A673 (cell line): ENCODE measurements around the gene SRPX.

Source experiments
- EZH2 ChIP-seq: fragments of 200-600 bp; sonication (generic); IDR thresholded peaks from 2 replicates; pipeline ENCODE4 v1.6.1; 2017; ENCODE audit warnings: borderline replicate concordance, low read depth, mild to moderate bottlenecking, mixed read lengths, antibody characterized with exemption, low read length; ENCODE audit not compliant: poor library complexity, severe bottlenecking
- TF ChIP-seq, protein P1 (sequence below): fragments of 300-800, 200-600 bp; sonication (generic); conservative IDR thresholded peaks from 2 replicates; pipeline ENCODE4 v1.5.1; 2017; ENCODE audit warnings: low read depth, mild to moderate bottlenecking, antibody characterized with exemption, low read length, moderate library complexity, mixed read lengths

DNA sequence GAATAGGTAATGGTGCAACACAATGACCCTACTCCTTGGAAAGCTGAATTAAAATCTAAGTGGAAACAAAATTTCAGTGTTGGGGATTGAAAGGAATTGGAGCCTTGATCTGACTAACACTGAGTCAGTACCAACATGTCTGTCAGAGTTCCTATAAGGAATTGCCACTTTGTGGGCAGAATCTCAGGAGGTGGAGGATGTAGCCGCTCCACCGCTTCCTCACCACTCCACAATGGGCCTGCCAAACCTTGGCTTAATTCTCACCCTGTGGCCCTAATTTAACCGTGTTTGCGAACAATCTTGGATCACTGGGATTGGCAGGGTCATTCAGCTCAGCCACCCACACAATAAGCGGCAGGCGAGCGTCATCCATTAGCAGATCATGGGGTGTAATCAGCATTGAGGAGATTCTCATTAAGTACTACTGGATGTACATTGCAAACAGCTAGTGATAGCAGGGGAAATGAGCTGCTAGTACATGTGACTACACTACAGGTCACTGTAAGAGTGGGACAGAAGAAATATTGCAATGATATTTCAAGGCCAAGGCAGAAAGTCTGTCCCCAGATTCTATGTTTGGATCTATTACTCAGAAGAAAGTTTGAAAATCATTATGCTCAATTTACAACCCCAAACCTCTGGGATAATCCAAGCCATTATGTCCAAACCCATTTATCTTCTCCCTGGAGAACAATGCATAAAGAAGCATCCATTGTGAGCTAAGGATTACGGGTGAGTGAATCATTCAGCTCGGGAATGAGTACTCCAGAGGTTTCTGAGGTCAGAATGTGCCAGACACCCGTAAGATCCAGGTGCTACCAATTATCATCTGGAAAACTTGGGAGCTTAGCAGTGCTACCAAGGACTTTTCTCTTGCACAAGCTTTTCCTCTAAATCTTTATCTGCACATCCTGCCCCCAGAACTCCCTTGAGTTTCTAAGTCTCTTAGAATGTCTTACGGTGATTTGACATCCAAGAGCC, 5.8 kb downstream of the SRPX start:
- TF ChIP-seq, protein P1, sequence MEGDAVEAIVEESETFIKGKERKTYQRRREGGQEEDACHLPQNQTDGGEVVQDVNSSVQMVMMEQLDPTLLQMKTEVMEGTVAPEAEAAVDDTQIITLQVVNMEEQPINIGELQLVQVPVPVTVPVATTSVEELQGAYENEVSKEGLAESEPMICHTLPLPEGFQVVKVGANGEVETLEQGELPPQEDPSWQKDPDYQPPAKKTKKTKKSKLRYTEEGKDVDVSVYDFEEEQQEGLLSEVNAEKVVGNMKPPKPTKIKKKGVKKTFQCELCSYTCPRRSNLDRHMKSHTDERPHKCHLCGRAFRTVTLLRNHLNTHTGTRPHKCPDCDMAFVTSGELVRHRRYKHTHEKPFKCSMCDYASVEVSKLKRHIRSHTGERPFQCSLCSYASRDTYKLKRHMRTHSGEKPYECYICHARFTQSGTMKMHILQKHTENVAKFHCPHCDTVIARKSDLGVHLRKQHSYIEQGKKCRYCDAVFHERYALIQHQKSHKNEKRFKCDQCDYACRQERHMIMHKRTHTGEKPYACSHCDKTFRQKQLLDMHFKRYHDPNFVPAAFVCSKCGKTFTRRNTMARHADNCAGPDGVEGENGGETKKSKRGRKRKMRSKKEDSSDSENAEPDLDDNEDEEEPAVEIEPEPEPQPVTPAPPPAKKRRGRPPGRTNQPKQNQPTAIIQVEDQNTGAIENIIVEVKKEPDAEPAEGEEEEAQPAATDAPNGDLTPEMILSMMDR, result no peak
- no peak for TF ChIP-seq EZH2
